ENCODE measurements around the gene SYTL5.

Gene SYTL5

GRCh38 chrX:38089173-38089982, 83.0 kb downstream of the SYTL5 start:
- DNase-seq (ENCODE audit: low spot score) = no peak

DNA sequence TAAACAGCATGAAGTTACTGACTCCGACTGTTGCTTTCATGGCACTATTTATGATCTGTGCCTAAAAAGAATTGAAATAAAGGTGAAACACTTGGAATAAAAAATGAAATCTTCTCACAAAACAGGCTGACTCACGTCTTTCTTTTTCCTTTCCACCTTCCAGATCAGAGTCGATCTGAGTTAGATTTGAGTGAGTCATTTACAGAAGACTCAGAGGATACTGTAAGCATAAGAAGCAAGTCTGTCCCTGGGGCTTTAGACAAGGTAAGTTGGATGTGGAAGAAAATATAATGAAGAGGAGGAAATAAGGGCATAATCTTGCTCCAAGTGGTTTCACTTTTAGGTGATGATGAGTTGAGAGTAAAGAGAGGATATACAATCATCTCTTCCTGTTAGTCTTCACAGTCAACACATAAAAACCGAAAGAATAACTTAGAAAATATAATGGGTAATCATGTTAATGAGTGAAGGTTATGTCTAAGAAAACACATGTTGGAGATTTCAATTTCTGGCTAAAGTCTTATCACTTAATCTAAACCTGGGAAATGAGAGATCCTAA, 89.7 kb downstream of the SYTL5 start:
- DNase-seq (ENCODE audit: low spot score) = peak; percentile 5

DNA sequence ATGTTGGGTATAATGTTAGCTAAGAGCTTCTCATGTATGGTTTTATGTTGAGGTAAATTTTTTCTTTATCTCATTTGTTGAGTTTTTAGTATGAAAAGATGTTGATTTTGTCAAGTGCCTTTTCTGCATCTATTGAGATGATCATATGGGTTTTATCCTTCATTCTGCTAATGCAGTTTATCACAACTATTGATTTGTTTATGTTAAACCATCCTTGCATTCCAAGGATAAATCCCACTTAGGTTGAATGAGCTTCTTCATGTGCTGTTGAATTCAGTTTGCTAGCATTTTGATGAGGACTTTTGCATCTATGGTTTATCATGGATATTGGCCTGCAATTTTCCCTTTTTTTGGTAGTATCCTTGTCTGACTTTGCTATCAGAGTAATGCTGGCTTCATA, 93.3 kb downstream of the SYTL5 start:
- no peak for DNase-seq (ENCODE audit: low spot score)

GRCh38 chrX:38102240-38102639, 95.9 kb downstream of the SYTL5 start:
- no peak for DNase-seq (ENCODE audit: low spot score)

DNA sequence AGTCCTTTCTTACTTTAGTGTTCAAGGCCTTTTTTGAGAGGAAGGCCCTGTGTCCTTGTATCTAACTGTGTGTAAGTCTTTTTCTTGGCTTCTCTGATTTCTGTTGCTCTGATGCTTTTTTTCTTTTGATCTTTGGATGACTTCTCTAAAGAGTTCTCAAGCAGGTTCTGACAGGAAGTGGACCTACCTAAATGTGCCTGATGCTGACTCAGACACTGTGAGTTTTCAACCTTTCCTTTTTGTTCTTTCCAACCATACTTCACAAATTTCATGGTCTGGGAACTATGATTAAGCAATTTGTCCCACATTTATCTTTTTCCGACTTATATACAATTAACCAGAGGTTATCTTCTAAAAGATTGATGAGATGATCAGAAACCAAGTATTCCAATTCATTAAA, 96.5 kb downstream of the SYTL5 start:
- DNase-seq (ENCODE audit: low spot score) = no peak

DNA sequence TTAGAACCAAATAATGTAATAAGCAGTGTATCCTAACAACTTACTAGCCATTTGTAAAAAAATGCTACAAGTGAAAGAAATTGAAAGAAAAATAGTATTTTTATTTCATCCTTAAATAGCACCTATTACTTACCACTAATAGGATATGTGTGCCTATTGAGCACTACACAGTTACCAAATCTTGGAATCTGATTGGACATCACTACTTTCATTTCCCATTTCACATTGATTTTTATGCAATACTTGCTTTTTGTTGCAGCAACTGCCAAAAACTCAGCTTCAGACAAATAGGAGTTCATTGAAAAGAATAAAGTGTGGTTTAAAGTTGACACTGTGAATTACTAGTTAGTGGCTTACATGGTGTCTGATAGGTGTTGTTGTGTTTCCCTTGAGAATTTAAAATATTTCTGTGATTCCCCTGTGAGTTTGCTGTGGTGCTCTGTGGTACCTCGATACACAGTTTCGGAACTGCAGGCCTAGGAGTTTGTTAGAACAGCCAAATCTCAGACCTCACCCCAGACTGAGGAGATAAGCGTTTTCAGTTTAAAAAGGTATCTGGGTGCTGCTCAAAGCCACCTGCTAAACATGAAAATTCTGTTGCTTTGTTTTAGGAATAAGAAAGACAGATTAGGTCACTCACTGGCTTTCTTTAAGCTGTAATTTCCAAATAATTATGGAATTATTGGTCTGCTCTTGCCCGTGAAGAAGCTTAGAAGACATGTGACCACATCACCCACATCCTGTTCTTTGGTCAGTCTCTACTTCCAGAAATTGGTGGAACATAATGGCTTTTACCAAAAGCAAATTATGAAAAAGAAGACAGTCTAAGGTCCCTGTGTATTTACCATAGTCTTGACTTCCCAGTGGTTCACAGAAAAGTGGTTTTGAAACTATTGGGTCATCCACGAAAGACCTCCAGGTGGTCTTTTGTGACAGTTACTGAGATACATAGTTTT, 97.8 kb downstream of the SYTL5 start:
- no peak for DNase-seq (ENCODE audit: low spot score)

GRCh38 chrX:38105216-38105725, 98.9 kb downstream of the SYTL5 start:
- DNase-seq (ENCODE audit: low spot score) = no peak

DNA sequence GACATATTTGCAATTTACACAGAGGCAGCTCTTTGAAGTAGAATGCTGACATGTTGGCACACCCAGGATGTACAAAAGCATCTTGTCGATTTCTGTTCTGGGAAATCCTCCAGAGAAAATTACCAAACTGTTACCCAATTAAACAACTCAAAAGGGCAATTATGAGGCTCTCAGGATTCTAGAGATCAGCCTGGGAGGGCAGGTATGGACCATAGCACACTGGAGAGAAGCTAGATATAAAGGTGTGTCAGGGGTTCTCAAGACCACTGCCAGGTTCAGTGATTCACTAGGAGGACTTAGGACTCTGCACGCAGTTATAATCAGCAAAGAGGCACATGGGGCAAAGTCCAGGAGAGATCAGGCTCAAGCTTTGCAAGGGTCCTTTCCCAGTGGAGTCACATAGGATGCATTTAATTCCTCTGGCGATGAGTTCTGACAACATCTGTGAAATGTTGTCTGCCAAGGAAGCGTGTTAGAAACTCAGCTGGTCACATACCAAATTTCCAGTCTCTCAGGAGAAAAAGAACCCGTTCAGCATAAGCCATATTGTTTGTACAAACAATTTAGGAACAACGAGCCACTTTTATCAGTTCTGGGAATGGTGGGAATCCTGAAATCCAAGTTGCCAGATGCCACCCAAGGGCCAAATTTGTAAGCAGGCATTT, 100.8 kb downstream of the SYTL5 start:
- DNase-seq (ENCODE audit: low spot score) = no peak

- no peak for DNase-seq (ENCODE audit: low spot score)
Measured at GRCh38 chrX:38108364-38108763, 102.0 kb downstream of the SYTL5 start.

DNA sequence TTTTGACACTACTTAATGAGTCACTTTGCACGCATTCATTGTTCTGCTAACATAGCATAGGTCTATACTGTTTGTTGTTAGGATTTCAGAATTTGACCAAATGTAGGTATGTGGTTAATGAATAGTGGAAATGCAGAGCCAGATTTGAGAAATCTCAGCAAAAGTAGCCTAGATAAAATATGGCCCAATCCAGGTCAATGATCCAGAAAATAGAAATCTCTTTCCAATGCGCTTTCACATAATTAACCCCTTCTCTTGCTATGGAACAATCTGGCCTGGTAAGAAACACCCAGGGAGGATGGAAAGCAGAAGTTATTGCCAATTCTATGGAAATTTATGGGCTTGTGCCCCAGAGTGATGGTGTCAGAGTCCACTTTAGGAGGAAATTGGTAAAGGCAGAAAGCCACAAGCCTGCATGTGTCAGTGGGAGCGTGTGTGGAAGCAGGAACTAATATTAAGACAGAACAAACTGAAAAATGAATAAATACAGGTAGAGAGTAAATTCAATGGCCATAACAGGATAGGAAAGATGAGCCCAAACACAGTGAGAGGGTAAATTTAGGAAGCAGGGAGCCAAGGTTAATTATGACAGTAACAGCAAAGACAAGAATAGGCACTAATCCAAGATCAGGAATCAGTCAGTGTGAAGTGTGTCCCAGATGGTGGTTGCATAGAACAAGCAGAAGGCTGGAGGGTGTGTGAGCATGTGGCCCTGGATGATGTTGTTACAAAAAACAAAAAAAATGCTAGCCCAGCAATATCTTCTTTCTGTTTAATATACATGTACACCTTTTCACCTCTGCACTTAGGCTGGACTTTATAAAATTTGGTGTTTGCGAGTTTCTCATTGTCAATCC, 102.9 kb downstream of the SYTL5 start:
- DNase-seq (ENCODE audit: low spot score) = no peak

DNA sequence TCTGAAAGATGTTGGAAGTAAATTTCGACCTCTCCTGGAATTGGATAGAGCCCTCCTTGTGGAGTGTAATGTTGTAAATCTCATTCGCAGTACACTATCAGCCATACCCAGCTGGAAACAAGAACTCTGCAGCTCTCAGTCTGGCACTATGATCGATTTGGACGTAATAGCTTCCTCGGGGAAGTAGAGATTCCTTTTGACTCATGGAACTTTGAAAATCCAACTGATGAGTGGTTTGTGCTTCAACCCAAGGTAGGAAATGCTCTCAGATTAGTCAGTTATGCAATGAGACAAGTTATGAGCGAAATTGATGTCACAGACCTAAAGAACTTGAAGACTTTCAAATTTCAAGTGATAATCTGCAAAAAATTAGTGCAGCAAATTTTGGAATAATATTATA, 103.9 kb downstream of the SYTL5 start:
- no peak for DNase-seq (ENCODE audit: low spot score)

DNA sequence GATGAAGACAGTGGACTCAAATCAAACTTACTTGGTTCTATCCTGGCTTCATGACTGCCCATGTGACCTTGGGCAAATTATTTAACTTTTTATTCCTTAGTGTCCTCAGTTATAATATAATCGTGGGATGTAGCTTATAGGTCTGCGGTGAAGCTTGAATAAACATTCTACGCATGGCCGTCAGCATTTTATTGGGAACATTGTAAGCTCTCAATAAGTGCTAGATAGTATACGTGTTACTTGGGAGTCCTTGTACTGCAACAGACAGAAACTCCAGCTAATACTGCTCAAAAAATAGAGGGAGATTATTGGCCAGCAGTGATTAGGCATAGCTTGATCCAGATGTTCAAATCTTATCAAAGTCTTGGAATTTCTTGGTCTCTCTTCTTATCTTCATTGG, 104.8 kb downstream of the SYTL5 start:
- DNase-seq (ENCODE audit: low spot score) = no peak

DNA sequence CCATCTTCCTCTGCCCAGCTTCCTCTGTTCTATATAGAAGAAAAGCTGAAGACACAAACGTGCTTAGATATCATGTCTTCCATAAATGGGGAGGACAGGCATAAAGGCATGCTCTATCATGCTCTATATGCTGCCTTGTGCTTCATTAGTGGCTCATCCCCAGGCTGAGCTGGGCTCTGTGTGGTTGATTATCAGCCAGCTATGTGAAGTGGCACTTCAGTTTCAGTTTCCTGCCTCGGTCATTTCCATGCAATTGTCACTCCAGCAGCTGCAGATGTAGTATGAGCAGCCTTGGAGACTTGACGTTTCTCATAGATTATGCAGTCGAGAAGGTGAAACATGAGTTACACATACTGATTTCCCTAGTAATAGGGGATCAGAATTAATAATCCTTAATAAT, 106.2 kb downstream of the SYTL5 start:
- DNase-seq (ENCODE audit: low spot score) = no peak

DNA sequence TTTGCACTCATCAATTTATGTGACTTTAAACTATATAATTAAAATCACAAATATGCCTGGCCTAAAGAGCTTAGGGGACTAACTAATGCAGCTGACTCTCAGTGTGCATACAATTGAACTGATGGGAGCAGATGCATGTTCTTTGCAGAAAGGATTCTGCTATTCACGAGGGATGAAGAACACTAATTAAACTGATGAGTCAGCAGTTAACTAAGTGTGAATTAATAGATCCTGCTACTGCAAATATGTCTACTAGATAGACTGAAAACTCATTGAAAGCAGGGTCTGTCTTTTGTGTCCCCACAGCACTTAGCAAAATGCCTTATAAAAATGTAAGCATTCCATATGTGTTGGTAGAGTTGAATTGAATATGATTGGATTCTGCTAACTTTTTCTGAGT, 110.4 kb downstream of the SYTL5 start:
- no peak for DNase-seq (ENCODE audit: low spot score)

DNA sequence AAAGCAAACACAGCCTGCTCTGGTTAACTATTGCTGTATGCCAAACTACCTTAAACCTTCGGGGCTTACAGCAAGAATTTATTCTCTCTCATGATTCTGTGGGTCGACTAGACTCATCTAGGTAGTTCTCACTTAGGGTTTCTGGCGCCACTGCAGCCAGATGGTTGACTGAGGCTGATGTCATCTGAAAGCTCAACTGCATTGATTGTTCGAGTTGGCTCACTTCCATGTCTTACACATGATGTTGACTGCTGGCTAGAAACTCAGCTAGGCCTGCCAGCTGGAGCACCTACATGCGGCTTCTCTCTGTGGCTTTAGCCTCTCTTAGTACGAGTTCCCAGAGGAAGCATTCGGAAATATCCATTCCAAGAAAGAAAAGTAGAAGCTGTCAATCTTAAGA, 111.1 kb downstream of the SYTL5 start:
- no peak for DNase-seq (ENCODE audit: low spot score)

DNA sequence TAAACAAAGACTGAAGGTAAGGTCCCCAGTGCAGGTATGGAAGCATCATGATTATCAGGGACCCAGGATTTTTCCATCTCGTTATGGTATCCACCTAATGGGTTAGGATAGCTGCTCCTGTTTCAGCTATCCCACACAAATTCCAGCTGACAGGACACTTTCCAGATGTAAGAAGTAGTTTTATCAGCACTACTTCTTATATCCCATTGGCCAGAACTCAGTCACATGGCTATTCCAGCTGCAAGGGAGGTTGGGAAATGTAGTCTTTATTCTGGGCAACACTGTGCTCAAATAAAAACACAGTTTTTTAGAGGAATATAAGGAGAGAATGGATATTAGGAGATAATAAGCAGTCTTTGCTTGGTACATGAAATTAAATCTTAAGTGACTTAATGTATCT, 117.6 kb downstream of the SYTL5 start:
- no peak for DNase-seq (ENCODE audit: low spot score)

GRCh38 chrX:38126179-38126578, 119.8 kb downstream of the SYTL5 start:
- DNase-seq (ENCODE audit: low spot score) = no peak

GRCh38 chrX:38127961-38128360, 121.6 kb downstream of the SYTL5 start:
- DNase-seq (ENCODE audit: low spot score) = no peak

DNA sequence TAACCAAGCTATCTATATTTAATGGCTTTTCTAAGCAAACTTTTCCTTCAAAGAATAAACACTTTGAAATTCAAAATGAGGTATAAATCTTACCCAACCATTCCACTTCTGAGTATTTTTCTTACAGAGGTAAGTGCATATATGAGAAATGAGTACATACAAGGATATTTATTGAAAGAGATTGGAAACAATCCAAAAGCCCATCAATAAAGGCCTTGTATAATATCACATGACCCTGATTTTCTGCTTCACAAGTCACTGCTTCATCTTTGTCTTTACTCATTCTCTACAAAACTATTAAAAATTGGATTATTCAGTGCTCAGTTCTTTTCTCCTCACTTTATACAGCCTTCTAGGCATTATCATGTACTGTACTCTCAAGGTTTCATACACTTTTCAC, 123.0 kb downstream of the SYTL5 start:
- peak; percentile 59 for DNase-seq (ENCODE audit: low spot score)

GRCh38 chrX:38138157-38138891, 132.0 kb downstream of the SYTL5 start:
- no peak for DNase-seq (ENCODE audit: low spot score)

Data from COLO829 (cell line).